ENCODE results near the gene RANBP17.

RANBP17 gene

GRCh38 chr5:170857066-170857465, 4.8 kb upstream of the RANBP17 start:
- TF ChIP-seq, protein P1, sequence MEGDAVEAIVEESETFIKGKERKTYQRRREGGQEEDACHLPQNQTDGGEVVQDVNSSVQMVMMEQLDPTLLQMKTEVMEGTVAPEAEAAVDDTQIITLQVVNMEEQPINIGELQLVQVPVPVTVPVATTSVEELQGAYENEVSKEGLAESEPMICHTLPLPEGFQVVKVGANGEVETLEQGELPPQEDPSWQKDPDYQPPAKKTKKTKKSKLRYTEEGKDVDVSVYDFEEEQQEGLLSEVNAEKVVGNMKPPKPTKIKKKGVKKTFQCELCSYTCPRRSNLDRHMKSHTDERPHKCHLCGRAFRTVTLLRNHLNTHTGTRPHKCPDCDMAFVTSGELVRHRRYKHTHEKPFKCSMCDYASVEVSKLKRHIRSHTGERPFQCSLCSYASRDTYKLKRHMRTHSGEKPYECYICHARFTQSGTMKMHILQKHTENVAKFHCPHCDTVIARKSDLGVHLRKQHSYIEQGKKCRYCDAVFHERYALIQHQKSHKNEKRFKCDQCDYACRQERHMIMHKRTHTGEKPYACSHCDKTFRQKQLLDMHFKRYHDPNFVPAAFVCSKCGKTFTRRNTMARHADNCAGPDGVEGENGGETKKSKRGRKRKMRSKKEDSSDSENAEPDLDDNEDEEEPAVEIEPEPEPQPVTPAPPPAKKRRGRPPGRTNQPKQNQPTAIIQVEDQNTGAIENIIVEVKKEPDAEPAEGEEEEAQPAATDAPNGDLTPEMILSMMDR (IDR thresholded peaks at IDR 0.05; ENCODE audit: low read depth, low read length) = no peak
- no peak for TF ChIP-seq EZH2phosphoT487 (IDR thresholded peaks at IDR 0.05; ENCODE audit: low read depth)
- Histone ChIP-seq H3K9me3 (ENCODE audit: insufficient read depth, low read length) (0 out of 2 replicates have a peak, but pooled peaks cover 3% of the 10 kb centered on the region), H3K36me3 (replicated peaks; ENCODE audit: low read depth, low read length) (no peaks in the 10 kb centered on the region), H4K20me1 (ENCODE audit: insufficient read depth, low read length) (no peaks in the 10 kb centered on the region), H3K79me2 (ENCODE audit: low read length) (no peaks in the 10 kb centered on the region), H3K9ac (ENCODE audit: low read length) (no peak overlapping the region), H3K27ac (ENCODE audit: low read length) (no peak overlapping the region), H3K4me1 (ENCODE audit: low read length) (no peaks in the 10 kb centered on the region), H3K4me3 (ENCODE audit: low read length) (no peak overlapping the region), H3K27me3 (ENCODE audit: low read depth, low read length) (peaks cover 5% of the 10 kb centered on the region; the same call in 1 of the 2 replicates), H2AFZ (ENCODE audit: low read depth, low read length) (no peak overlapping the region), H3K4me2 (ENCODE audit: low read length) (no peak overlapping the region)

GRCh38 chr5:170860415-170860814, 1.4 kb upstream of the RANBP17 start:
- TF ChIP-seq, protein P1 (IDR thresholded peaks at IDR 0.05; ENCODE audit: low read depth, low read length) = no peak
- no peak for TF ChIP-seq EZH2phosphoT487 (IDR thresholded peaks at IDR 0.05; ENCODE audit: low read depth)
- no peaks in the 10 kb centered on the region for H3K4me1 ChIP-seq (ENCODE audit: low read length)
- no peak overlapping the region for H3K27ac ChIP-seq (ENCODE audit: low read length)
- H3K4me2 ChIP-seq (ENCODE audit: low read length) = no peak overlapping the region
- H3K36me3 ChIP-seq (replicated peaks; ENCODE audit: low read depth, low read length) = no peaks in the 10 kb centered on the region
- no peaks in the 10 kb centered on the region for H4K20me1 ChIP-seq (ENCODE audit: insufficient read depth, low read length)
- no peak overlapping the region for H3K9ac ChIP-seq (ENCODE audit: low read length)
- H3K4me3 ChIP-seq (ENCODE audit: low read length) = no peak overlapping the region
- H3K27me3 ChIP-seq (ENCODE audit: low read depth, low read length) = 0 out of 2 replicates have a peak, but pooled peaks cover 5% of the 10 kb centered on the region
- H3K79me2 ChIP-seq (ENCODE audit: low read length) = no peaks in the 10 kb centered on the region
- no peak overlapping the region for H2AFZ ChIP-seq (ENCODE audit: low read depth, low read length)
- H3K9me3 ChIP-seq (ENCODE audit: insufficient read depth, low read length) = 0 out of 2 replicates have a peak, but pooled peaks cover 3% of the 10 kb centered on the region

- Histone ChIP-seq H3K4me3 (ENCODE audit: low read length) (no peak overlapping the region), H3K27ac (ENCODE audit: low read length) (no peak overlapping the region), H3K4me1 (ENCODE audit: low read length) (peaks cover 5% of the 10 kb centered on the region), H3K79me2 (ENCODE audit: low read length) (no peaks in the 10 kb centered on the region), H3K9ac (ENCODE audit: low read length) (no peak overlapping the region), H4K20me1 (ENCODE audit: insufficient read depth, low read length) (no peaks in the 10 kb centered on the region), H3K4me2 (ENCODE audit: low read length) (no peak overlapping the region), H3K36me3 (replicated peaks; ENCODE audit: low read depth, low read length) (no peaks in the 10 kb centered on the region), H3K27me3 (ENCODE audit: low read depth, low read length) (0 out of 2 replicates have a peak, but pooled peaks cover 5% of the 10 kb centered on the region), H3K9me3 (ENCODE audit: insufficient read depth, low read length) (0 out of 2 replicates have a peak, but pooled peaks cover 3% of the 10 kb centered on the region), H2AFZ (ENCODE audit: low read depth, low read length) (no peak overlapping the region)
- TF ChIP-seq, protein P1 (IDR thresholded peaks at IDR 0.05; ENCODE audit: low read depth, low read length) = no peak
- TF ChIP-seq EZH2phosphoT487 (IDR thresholded peaks at IDR 0.05; ENCODE audit: low read depth) = no peak
These were observed 776 bp upstream of the RANBP17 start for GRCh38 chr5:170860818-170861666.

DNA sequence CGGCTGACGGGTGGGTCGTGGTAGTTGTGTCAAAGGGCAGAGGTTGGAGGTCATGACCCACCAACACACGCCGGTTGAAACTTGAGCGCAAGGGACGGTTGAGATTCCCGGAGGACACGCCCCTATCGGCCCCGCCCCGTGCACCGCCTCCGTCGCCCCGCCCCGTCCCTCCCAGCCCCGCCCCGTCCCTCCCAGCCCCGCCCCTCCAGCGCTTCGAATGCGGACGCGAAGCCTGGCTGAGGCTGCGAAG, 226 bp upstream of the RANBP17 start:
- peaks cover 5% of the 10 kb centered on the region for H3K4me1 ChIP-seq (ENCODE audit: low read length)
- no peak overlapping the region for H3K4me2 ChIP-seq (ENCODE audit: low read length)
- no peaks in the 10 kb centered on the region for H3K36me3 ChIP-seq (replicated peaks; ENCODE audit: low read depth, low read length)
- TF ChIP-seq, protein P1 (IDR thresholded peaks at IDR 0.05; ENCODE audit: low read depth, low read length) = no peak
- no peak for TF ChIP-seq EZH2phosphoT487 (IDR thresholded peaks at IDR 0.05; ENCODE audit: low read depth)
- no peak overlapping the region for H3K9ac ChIP-seq (ENCODE audit: low read length)
- no peaks in the 10 kb centered on the region for H3K79me2 ChIP-seq (ENCODE audit: low read length)
- no peak overlapping the region for H2AFZ ChIP-seq (ENCODE audit: low read depth, low read length)
- H3K27ac ChIP-seq (ENCODE audit: low read length) = no peak overlapping the region
- H4K20me1 ChIP-seq (ENCODE audit: insufficient read depth, low read length) = no peaks in the 10 kb centered on the region
- 0 out of 2 replicates have a peak, but pooled peaks cover 5% of the 10 kb centered on the region for H3K27me3 ChIP-seq (ENCODE audit: low read depth, low read length)
- no peak overlapping the region for H3K4me3 ChIP-seq (ENCODE audit: low read length)
- 0 out of 2 replicates have a peak, but pooled peaks cover 3% of the 10 kb centered on the region for H3K9me3 ChIP-seq (ENCODE audit: insufficient read depth, low read length)

All from OCI-LY3 (cell line).